Measurements from ENCODE around the gene COMTD1. TPM values are rescaled to one million over a fixed set of nuclear protein-coding genes. Genes with fewer than 3 reads are reported as not detected.
"Not testable (repeated sequence)": the region's sequence is repeated elsewhere in the genome, so short reads cannot be mapped to it uniquely, and the experiment has no call there.

Gene COMTD1
- total RNA-seq, 1 donor from 2014 or later: 14.2 TPM

- no peak overlapping the region for H3K4me3 Mint-ChIP-seq (ENCODE audit: unreplicated experiment)
- no peaks in the 10 kb centered on the region for H3K27me3 Mint-ChIP-seq (ENCODE audit: unreplicated experiment)
- H3K4me1 Mint-ChIP-seq (ENCODE audit: low read depth, unreplicated experiment): no peaks in the 10 kb centered on the region
- H3K27ac Mint-ChIP-seq (ENCODE audit: unreplicated experiment): no peak overlapping the region
- H3K9me3 Mint-ChIP-seq (ENCODE audit: unreplicated experiment): no peaks in the 10 kb centered on the region
- no peak for TF ChIP-seq CTCF (IDR thresholded peaks at IDR 0.05; ENCODE audit: partially characterized antibody, unreplicated experiment)
- no peak for DNase-seq
- H3K36me3 Mint-ChIP-seq (ENCODE audit: unreplicated experiment): no peaks in the 10 kb centered on the region
These were observed 33.9 kb downstream of the COMTD1 start for GRCh38 chr10:75201793-75202307.

GRCh38 chr10:75199949-75200348 is 35.8 kb downstream of the COMTD1 start:
- H3K27me3 Mint-ChIP-seq (ENCODE audit: unreplicated experiment); H3K4me1 Mint-ChIP-seq (ENCODE audit: low read depth, unreplicated experiment); H3K27ac Mint-ChIP-seq (ENCODE audit: unreplicated experiment); H3K9me3 Mint-ChIP-seq (ENCODE audit: unreplicated experiment); DNase-seq; H3K4me3 Mint-ChIP-seq (ENCODE audit: unreplicated experiment); H3K36me3 Mint-ChIP-seq (ENCODE audit: unreplicated experiment): not testable (repeated sequence)

- Mint-ChIP-seq H3K36me3 (ENCODE audit: unreplicated experiment) (no peaks in the 10 kb centered on the region), H3K27ac (ENCODE audit: unreplicated experiment) (no peak overlapping the region), H3K9me3 (ENCODE audit: unreplicated experiment) (no peaks in the 10 kb centered on the region), H3K4me1 (ENCODE audit: low read depth, unreplicated experiment) (no peaks in the 10 kb centered on the region), H3K27me3 (ENCODE audit: unreplicated experiment) (no peaks in the 10 kb centered on the region), H3K4me3 (ENCODE audit: unreplicated experiment) (no peak overlapping the region)
- no peak for TF ChIP-seq CTCF (IDR thresholded peaks at IDR 0.05; ENCODE audit: partially characterized antibody, unreplicated experiment)
- no peak for DNase-seq
These were observed 37.9 kb downstream of the COMTD1 start for GRCh38 chr10:75197906-75198305.

GRCh38 chr10:75197066-75197465 is 38.7 kb downstream of the COMTD1 start:
- Mint-ChIP-seq H3K27ac (ENCODE audit: unreplicated experiment) (no peak overlapping the region), H3K4me1 (ENCODE audit: low read depth, unreplicated experiment) (peaks cover 2% of the 10 kb centered on the region), H3K9me3 (ENCODE audit: unreplicated experiment) (no peaks in the 10 kb centered on the region), H3K4me3 (ENCODE audit: unreplicated experiment) (no peak overlapping the region), H3K27me3 (ENCODE audit: unreplicated experiment) (no peaks in the 10 kb centered on the region), H3K36me3 (ENCODE audit: unreplicated experiment) (no peaks in the 10 kb centered on the region)
- no peak for DNase-seq
- TF ChIP-seq CTCF (IDR thresholded peaks at IDR 0.05; ENCODE audit: partially characterized antibody, unreplicated experiment): no peak

- Mint-ChIP-seq H3K4me3 (ENCODE audit: unreplicated experiment) (no peak overlapping the region), H3K27me3 (ENCODE audit: unreplicated experiment) (no peaks in the 10 kb centered on the region), H3K9me3 (ENCODE audit: unreplicated experiment) (no peaks in the 10 kb centered on the region), H3K27ac (ENCODE audit: unreplicated experiment) (no peak overlapping the region), H3K36me3 (ENCODE audit: unreplicated experiment) (no peaks in the 10 kb centered on the region), H3K4me1 (ENCODE audit: low read depth, unreplicated experiment) (peaks cover 3% of the 10 kb centered on the region)
- no peak for DNase-seq
- no peak for TF ChIP-seq CTCF (IDR thresholded peaks at IDR 0.05; ENCODE audit: partially characterized antibody, unreplicated experiment)
These were observed 40.6 kb downstream of the COMTD1 start for GRCh38 chr10:75195035-75195763.

GRCh38 chr10:75194625-75195024 is 41.1 kb downstream of the COMTD1 start:
- not testable (repeated sequence) for H3K4me3 Mint-ChIP-seq (ENCODE audit: unreplicated experiment); H3K36me3 Mint-ChIP-seq (ENCODE audit: unreplicated experiment); H3K27ac Mint-ChIP-seq (ENCODE audit: unreplicated experiment); DNase-seq; H3K4me1 Mint-ChIP-seq (ENCODE audit: low read depth, unreplicated experiment); H3K27me3 Mint-ChIP-seq (ENCODE audit: unreplicated experiment); H3K9me3 Mint-ChIP-seq (ENCODE audit: unreplicated experiment)

Data from glutamatergic neuron (in vitro differentiated cells).